HG02884 (cell line): ENCODE data around the gene PRKAG3.
"Not testable (repeated sequence)": the region's sequence is repeated elsewhere in the genome, so short reads cannot be mapped to it uniquely, and the experiment has no call there.

Experiments used
- ATAC-seq: cut with Tn5 transposase; IDR thresholded peaks from one replicate; pipeline ENCODE4 v1.9.1; 2021; ENCODE audit warnings: mild to moderate bottlenecking, moderate library complexity; ENCODE audit not compliant: unreplicated experiment

PRKAG3 gene

GRCh38 chr2:218785103-218785502, 46.5 kb downstream of the PRKAG3 start:
- no peak for ATAC-seq

GRCh38 chr2:218783688-218784087, 47.9 kb downstream of the PRKAG3 start:
- no peak for ATAC-seq

- ATAC-seq = no peak
Measured at GRCh38 chr2:218782528-218782844, 49.1 kb downstream of the PRKAG3 start.

GRCh38 chr2:218781691-218782527, 49.7 kb downstream of the PRKAG3 start, which contains the start of gene CYP27A1:
Gene CYP27A1, plus strand, starts transcription at chr2:218782147. Its CDS starts 36 bp downstream, at chr2:218782183.
- ATAC-seq = no peak

- no peak for ATAC-seq
Measured at GRCh38 chr2:218780851-218781690, 50.5 kb downstream of the PRKAG3 start.

- no peak for ATAC-seq
Measured at GRCh38 chr2:218780046-218780445, 51.6 kb downstream of the PRKAG3 start.

- no peak for ATAC-seq
Measured at GRCh38 chr2:218777276-218777990, 54.2 kb downstream of the PRKAG3 start.

GRCh38 chr2:218776488-218776887, 55.1 kb downstream of the PRKAG3 start:
- no peak for ATAC-seq

- ATAC-seq = no peak
Measured at GRCh38 chr2:218773881-218774280, 57.7 kb downstream of the PRKAG3 start.

GRCh38 chr2:218772759-218773158, 58.8 kb downstream of the PRKAG3 start:
- ATAC-seq = not testable (repeated sequence)
